GM10248 (cell line): ENCODE results near the gene PSMB5.

Experiments
- CTCF ChIA-PET: fragments of 300-600 bp; sonication (Branson Sonifier 250); formaldehyde crosslinking; extraction: SDS; loops from one replicate; lab custom pipeline; 2021; ENCODE audit warnings: antibody characterized with exemption; lab: Yijun Ruan, JAX
- POLR2A ChIA-PET: fragments of 350-650 bp; sonication (Branson Sonifier 250); formaldehyde crosslinking; extraction: SDS; loops from one replicate; lab custom pipeline; 2020; ENCODE audit warnings: antibody characterized with exemption; lab: Yijun Ruan, JAX
- DNase-seq: peaks from one replicate; pipeline ENCODE4 v3.0.0; 2012; ENCODE audit errors: extremely low spot score
- TF ChIP-seq, protein P1 (sequence below): IDR thresholded peaks from 2 replicates; pipeline ENCODE4 v1.5.1; 2012; ENCODE audit warnings: mild to moderate bottlenecking, low read depth; ENCODE audit errors: extremely low read depth, missing control alignments, control extremely low read depth

PSMB5 gene

DNA sequence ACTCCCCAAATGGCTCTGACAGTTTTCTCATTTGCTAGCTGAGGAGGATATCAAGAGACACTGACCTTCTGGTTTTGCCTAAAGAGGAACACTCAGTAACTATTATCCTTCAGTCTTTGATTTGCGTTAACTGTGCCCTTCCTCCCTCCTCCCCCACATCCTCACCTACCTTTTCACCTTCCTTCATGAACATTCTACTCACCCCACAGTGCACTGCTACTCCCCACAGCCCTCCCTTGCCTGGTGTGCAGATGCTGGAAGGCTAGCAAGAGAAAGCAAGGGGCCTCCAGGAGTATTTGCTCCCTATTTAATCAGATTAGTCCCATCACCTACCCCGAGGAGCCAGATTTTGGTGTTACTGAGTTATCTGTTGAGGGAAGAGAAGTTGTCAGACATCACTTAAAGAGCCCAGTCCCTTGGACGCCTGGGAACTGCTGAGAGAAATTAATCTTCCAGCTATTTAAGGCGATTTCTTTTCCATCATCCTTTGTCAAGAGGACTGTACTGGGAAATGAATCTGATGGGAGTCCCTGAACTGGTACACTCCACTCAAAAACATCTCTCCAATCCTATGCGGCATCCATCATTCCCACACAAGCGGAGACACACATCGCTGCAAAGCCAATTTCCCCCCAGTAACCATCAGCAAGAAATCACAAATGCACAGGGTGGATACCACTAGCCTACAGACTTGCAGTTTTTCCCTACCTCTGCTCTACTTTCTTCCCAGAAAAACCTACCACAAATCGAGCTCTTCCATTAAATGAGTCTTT lies 11.5 kb downstream of the PSMB5 start:
- POLR2A ChIA-PET = interaction anchor here (1.0 kb wide), 1 partner anchor 10 kb away, joined by 3 read pairs; no protein-coding TSS in a partner anchor
- TF ChIP-seq, protein P1, sequence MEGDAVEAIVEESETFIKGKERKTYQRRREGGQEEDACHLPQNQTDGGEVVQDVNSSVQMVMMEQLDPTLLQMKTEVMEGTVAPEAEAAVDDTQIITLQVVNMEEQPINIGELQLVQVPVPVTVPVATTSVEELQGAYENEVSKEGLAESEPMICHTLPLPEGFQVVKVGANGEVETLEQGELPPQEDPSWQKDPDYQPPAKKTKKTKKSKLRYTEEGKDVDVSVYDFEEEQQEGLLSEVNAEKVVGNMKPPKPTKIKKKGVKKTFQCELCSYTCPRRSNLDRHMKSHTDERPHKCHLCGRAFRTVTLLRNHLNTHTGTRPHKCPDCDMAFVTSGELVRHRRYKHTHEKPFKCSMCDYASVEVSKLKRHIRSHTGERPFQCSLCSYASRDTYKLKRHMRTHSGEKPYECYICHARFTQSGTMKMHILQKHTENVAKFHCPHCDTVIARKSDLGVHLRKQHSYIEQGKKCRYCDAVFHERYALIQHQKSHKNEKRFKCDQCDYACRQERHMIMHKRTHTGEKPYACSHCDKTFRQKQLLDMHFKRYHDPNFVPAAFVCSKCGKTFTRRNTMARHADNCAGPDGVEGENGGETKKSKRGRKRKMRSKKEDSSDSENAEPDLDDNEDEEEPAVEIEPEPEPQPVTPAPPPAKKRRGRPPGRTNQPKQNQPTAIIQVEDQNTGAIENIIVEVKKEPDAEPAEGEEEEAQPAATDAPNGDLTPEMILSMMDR = no peak
- DNase-seq = no peak
- CTCF ChIA-PET = interaction anchor here (1.0 to 3.6 kb wide), 6 partner anchors 11 to 45 kb away, joined by 4 to 19 read pairs (median 10); partner anchors contain the start of genes CDH24 and PSMB5

DNA sequence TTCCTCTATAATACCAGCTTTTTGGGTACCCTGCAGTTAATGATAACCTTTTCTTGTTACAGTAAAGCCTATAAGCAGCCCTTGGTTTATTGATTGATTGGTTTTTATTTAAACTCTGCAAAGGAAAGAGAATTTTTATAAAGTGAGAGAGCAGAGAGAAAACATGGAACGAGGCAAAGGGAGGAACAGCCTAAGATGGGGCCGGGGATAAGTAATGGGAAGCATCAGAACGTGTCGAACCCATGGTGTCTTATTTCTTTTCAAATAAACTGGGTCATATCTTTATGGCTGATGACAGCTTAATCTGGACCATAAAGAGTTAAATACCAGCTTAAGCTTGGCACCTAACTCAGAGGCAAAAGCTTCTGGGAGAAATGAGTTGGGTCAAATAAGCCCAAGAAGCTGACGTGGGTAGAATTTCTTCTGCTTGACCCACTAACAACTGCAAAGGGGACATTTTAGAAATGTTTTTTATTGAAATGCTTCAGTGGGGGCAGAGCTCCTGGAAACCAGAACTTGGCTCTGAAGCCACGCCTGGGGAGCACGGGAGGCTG lies 12.7 kb downstream of the PSMB5 start:
- ChIA-PET CTCF (interaction anchor here (1.1 to 2.5 kb wide), 7 partner anchors 15 to 452 kb away, joined by 3 to 12 read pairs (median 4); partner anchors contain the start of genes AJUBA and CDH24), POLR2A (interaction anchor here (0.6 kb wide), 1 partner anchor 454 kb away, joined by 6 read pairs; no protein-coding TSS in a partner anchor)
- DNase-seq = no peak
- TF ChIP-seq, protein P1 = no peak

DNA sequence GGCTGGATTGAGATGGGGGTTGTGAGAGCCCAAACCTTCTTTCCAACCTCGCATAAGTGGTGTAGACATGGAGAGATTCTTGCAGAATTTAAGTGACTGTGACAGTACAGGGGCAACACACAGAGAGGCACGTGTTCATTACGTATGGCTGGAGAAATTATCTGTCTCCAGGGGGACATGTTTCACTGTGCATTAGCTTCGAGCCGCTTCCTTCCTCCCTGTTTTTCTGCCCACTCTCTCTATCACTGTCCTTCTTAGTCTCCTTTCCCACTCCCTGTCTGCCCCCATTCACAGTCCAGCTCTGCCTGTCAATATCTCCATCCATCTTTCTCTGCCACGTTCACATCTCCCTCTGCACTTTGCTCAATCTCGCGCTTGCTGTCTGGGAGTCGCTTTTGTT lies 13.3 kb downstream of the PSMB5 start:
- ChIA-PET POLR2A (interaction anchor here (0.6 kb wide), 1 partner anchor 454 kb away, joined by 6 read pairs; no protein-coding TSS in a partner anchor), CTCF (interaction anchor here (1.1 to 2.5 kb wide), 8 partner anchors 14 to 451 kb away, joined by 3 to 12 read pairs (median 4); partner anchors contain the start of genes AJUBA and CDH24)
- TF ChIP-seq, protein P1 = no peak
- no peak for DNase-seq

DNA sequence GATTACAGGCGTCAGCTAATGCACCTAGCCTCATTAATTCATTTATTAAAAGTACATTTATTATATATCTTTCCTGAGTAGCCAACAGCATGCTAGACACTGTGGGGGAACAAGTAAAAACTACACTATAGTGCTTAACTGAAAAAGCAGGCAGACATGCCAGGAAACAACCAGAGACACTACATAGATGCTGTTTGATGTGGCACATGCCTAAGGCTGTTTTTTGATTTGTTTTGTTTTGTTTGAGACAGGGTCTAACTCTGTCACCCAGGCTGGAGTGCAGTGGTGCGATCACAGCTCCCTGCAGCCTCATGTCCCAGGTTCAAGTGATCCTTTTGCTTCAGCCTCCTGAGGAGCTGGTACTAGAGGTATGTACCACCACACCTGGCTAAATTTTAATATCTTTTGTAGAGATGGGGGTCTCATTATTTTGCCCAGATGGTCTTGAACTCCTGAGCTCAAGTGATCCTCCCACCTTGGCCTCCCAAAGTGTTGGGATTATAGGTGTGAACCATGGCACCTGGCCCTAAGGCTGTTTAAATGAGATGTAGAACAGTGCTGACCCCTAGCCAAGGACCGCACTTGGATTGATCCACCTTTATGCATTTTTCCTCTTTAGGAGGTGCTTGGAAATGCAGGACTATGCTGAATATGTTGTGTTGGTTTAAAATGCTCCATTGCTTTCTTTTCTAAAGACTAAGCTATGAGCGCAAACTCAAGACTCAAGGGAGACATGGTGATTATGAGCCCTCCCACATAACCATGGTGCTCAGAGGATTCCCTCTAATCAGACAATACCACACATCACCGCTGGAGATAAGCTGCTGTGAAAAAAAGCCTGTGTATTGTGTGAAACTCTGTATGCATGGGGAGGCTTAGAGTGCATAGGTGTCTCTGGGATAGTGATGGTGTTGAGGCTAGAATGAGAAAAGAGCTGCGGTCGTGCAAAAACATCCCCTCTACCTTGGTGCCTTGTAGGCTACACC lies 14.3 kb downstream of the PSMB5 start:
- TF ChIP-seq, protein P1 = no peak
- no peak for DNase-seq
- ChIA-PET CTCF (interaction anchor here (0.6 to 2.5 kb wide), 9 partner anchors 13 to 450 kb away, joined by 3 to 12 read pairs (median 4); partner anchors contain the start of genes AJUBA and CDH24), POLR2A (no interaction called here)

DNA sequence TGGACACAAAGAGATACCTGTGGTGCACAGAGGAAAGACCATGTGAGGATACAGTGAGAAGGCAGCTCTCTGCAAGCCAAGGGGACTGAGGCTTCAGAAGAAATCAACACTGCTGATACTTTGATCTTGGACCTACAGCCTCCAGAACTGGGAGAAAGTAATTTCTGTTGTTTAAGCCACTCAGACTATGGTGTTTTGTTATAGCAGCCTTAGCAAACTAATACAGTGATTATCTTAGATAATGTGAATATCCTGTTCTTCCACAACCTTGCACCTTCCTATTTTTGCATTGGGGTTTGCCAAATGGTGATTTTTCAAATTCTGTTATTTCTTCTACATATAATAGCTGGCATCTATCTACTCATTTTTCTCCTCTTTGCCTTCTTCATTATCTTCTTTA lies 16.6 kb downstream of the PSMB5 start:
- DNase-seq = no peak
- CTCF ChIA-PET = interaction anchor here (1.8 kb wide), 1 partner anchor 32 kb away, joined by 9 read pairs; no protein-coding TSS in a partner anchor
- POLR2A ChIA-PET = interaction anchor here (2.1 kb wide), 1 partner anchor 11 kb away, joined by 9 read pairs; no protein-coding TSS in a partner anchor
- TF ChIP-seq, protein P1 = no peak

DNA sequence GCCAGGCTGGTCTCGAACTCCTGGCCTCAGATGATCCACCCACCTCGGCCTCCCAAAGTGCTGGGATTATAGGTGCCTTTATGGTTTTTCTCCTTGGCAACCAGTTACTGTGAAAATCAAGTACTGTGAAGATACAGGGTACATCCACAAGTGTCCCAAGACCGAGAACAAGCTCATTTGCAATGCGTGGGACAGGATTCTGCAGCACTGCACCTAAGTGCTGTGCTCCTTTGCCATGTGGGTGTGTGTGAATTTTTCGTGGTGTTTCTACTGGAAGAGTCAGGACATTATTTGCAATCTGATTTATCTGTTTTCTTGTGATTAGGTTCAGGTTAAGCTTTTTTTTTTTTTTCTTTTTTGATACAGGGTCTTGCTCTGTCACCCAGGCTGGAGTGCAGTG lies 17.6 kb downstream of the PSMB5 start:
- ChIA-PET POLR2A (interaction anchor here (2.1 kb wide), 1 partner anchor 10 kb away, joined by 9 read pairs; no protein-coding TSS in a partner anchor), CTCF (interaction anchor here (0.9 to 3.2 kb wide), 4 partner anchors 17 to 52 kb away, joined by 3 to 11 read pairs (median 6); no protein-coding TSS in a partner anchor)
- DNase-seq = no peak
- TF ChIP-seq, protein P1 = no peak
